H9 (cell line): ENCODE results near the gene KLF1. TPM values are rescaled to one million over a fixed set of nuclear protein-coding genes. Genes with fewer than 3 reads are reported as not detected.

Experiments
- DNase-seq: peaks from one replicate; pipeline ENCODE4 v3.0.0-alpha.2; 2017
- H2AFZ ChIP-seq: one replicate; pipeline ENCODE4 v1.6.1; 2013; ENCODE audit warnings: mild to moderate bottlenecking, low read length, control low read depth, moderate library complexity
- H2AK5ac ChIP-seq: 2 replicates; pipeline ENCODE4 v1.6.1; 2013; ENCODE audit warnings: low read length, control low read depth, mixed read lengths; ENCODE audit not compliant: insufficient read length
- H2BK120ac ChIP-seq: one replicate; pipeline ENCODE4 v1.6.1; 2013; ENCODE audit warnings: low read depth, mild to moderate bottlenecking, low read length, control low read depth, inconsistent platforms; ENCODE audit not compliant: poor library complexity, severe bottlenecking
- H2BK12ac ChIP-seq: 2 replicates; pipeline ENCODE4 v1.6.1; 2013; ENCODE audit warnings: low read length, control low read depth, mixed read lengths, low read depth; ENCODE audit not compliant: insufficient read length
- H2BK15ac ChIP-seq: 2 replicates; pipeline ENCODE4 v1.6.1; 2013; ENCODE audit warnings: low read depth, low read length, control low read depth
- H2BK20ac ChIP-seq: one replicate; pipeline ENCODE4 v1.6.1; 2013; ENCODE audit warnings: low read depth, mild to moderate bottlenecking, low read length, control low read depth, inconsistent platforms; ENCODE audit not compliant: poor library complexity, severe bottlenecking
- H2BK5ac ChIP-seq: 2 replicates; pipeline ENCODE4 v1.6.1; 2013; ENCODE audit warnings: low read length, control low read depth, mixed read lengths; ENCODE audit not compliant: insufficient read length
- H3K14ac ChIP-seq: 2 replicates; pipeline ENCODE4 v1.6.1; 2013; ENCODE audit warnings: low read length, control low read depth; ENCODE audit not compliant: insufficient read depth
- H3K18ac ChIP-seq: 2 replicates; pipeline ENCODE4 v1.6.1; 2013; ENCODE audit warnings: low read depth, mild to moderate bottlenecking, mixed read lengths, low read length, control low read depth; ENCODE audit not compliant: insufficient read length
- H3K23ac ChIP-seq: 2 replicates; pipeline ENCODE4 v1.6.1; 2013; ENCODE audit warnings: low read length, control low read depth, mixed read lengths, low read depth; ENCODE audit not compliant: insufficient read length
- H3K23me2 ChIP-seq: 2 replicates; pipeline ENCODE4 v1.6.1; 2013; ENCODE audit warnings: low read depth, mild to moderate bottlenecking, mixed read lengths, low read length, control low read depth; ENCODE audit not compliant: insufficient read length, poor library complexity, severe bottlenecking
- H3K27ac ChIP-seq: 2 replicates; pipeline ENCODE4 v1.5.1; 2013; ENCODE audit warnings: low read length, control low read depth, mixed read lengths, low read depth; ENCODE audit not compliant: insufficient read length
- H3K27me3 ChIP-seq: 2 replicates; pipeline ENCODE4 v1.6.1; 2013; ENCODE audit warnings: low read length, control low read depth, inconsistent platforms; ENCODE audit not compliant: insufficient read depth
- H3K4ac ChIP-seq: 2 replicates; pipeline ENCODE4 v1.6.1; 2013; ENCODE audit warnings: low read depth, mild to moderate bottlenecking, control low read depth, inconsistent platforms, low read length, moderate library complexity
- H3K4me1 ChIP-seq: 2 replicates; pipeline ENCODE4 v1.6.1; 2013; ENCODE audit warnings: low read length, control low read depth, inconsistent platforms; ENCODE audit not compliant: insufficient read depth
- H3K4me2 ChIP-seq: 2 replicates; pipeline ENCODE4 v1.6.1; 2013; ENCODE audit warnings: low read length, control low read depth, mixed read lengths; ENCODE audit not compliant: insufficient read length, insufficient read depth
- H3K56ac ChIP-seq: 2 replicates; pipeline ENCODE4 v1.6.1; 2013; ENCODE audit warnings: low read depth, mild to moderate bottlenecking, mixed read lengths, low read length, control low read depth; ENCODE audit not compliant: insufficient read length
- H3K79me1 ChIP-seq: 2 replicates; pipeline ENCODE4 v1.6.1; 2013; ENCODE audit warnings: low read depth, mild to moderate bottlenecking, moderate library complexity, low read length, control low read depth, inconsistent platforms; ENCODE audit not compliant: insufficient read depth, poor library complexity, severe bottlenecking
- H3K79me2 ChIP-seq: 2 replicates; pipeline ENCODE4 v1.6.1; 2013; ENCODE audit warnings: low read length, control low read depth, inconsistent platforms; ENCODE audit not compliant: insufficient read depth
- H3K9ac ChIP-seq: 2 replicates; pipeline ENCODE4 v1.6.1; 2013; ENCODE audit warnings: low read length, control low read depth, mixed read lengths; ENCODE audit not compliant: insufficient read length; ENCODE audit errors: extremely low read depth
- H3K9me3 ChIP-seq: one replicate; pipeline ENCODE4 v1.6.1; 2013; ENCODE audit warnings: low read depth, low read length, inconsistent platforms; ENCODE audit not compliant: control insufficient read depth
- H3T11ph ChIP-seq: one replicate; pipeline ENCODE4 v1.6.1; 2013; ENCODE audit warnings: mild to moderate bottlenecking, low read length, control low read depth, inconsistent platforms
- H4K20me1 ChIP-seq: one replicate; pipeline ENCODE4 v1.6.1; 2013; ENCODE audit not compliant: control insufficient read depth, insufficient read length, insufficient read depth
- H4K5ac ChIP-seq: 2 replicates; pipeline ENCODE4 v1.6.1; 2013; ENCODE audit warnings: low read depth, mild to moderate bottlenecking, mixed read lengths, low read length, control low read depth; ENCODE audit not compliant: insufficient read length
- H4K8ac ChIP-seq: replicated peaks from 2 replicates; pipeline ENCODE4 v1.6.1; 2013; ENCODE audit warnings: low read length, control low read depth, mixed read lengths, low read depth; ENCODE audit not compliant: insufficient read length
- H4K91ac ChIP-seq: 2 replicates; pipeline ENCODE4 v1.6.1; 2013; ENCODE audit warnings: low read depth, mild to moderate bottlenecking, moderate library complexity, mixed read lengths, low read length, control low read depth; ENCODE audit not compliant: insufficient read length
- H3K27ac Mint-ChIP-seq, 3 experiments: 2 replicates in 2 of 3; 3 replicates in 1 of 3; pipeline ENCODE4 v1.8.0; 2020 to 2021; ENCODE audit warnings: mixed read lengths in 3 of 3, mild to moderate bottlenecking in 1 of 3, moderate library complexity in 1 of 3
- H3K27me3 Mint-ChIP-seq: 2 replicates; pipeline ENCODE4 v1.8.0; 2021; ENCODE audit warnings: low read depth, mild to moderate bottlenecking, moderate library complexity, mixed read lengths
- H3K36me3 Mint-ChIP-seq, 3 experiments: 2 replicates in 2 of 3; 3 replicates in 1 of 3; pipeline ENCODE4 v1.8.0; 2020 to 2021; ENCODE audit warnings: low read depth in 3 of 3, mixed read lengths in 3 of 3; ENCODE audit not compliant: insufficient read depth in 1 of 3
- H3K4me1 Mint-ChIP-seq, 2 experiments: 2 replicates each; pipeline ENCODE4 v1.8.0; 2020; ENCODE audit warnings: mixed read lengths in 2 of 2
- H3K4me3 Mint-ChIP-seq, 2 experiments: 2 replicates in 1 of 2; 3 replicates in 1 of 2; pipeline ENCODE4 v1.8.0; 2020 to 2021; ENCODE audit warnings: mild to moderate bottlenecking in 2 of 2, mixed read lengths in 2 of 2, moderate library complexity in 1 of 2
- H3K9me3 Mint-ChIP-seq, 2 experiments: 2 replicates in 1 of 2; 3 replicates in 1 of 2; pipeline ENCODE4 v1.8.0; 2020; ENCODE audit warnings: mild to moderate bottlenecking in 2 of 2, mixed read lengths in 2 of 2, moderate library complexity in 1 of 2
- WGBS: extraction: QIAGEN DNeasy Blood & Tissue Kit; methylation state at CpG from one replicate; pipeline ENCODE4 v1.1.7; 2013; ENCODE audit warnings: missing lambda C conversion rate, low lambda C conversion rate, mixed read lengths; ENCODE audit not compliant: insufficient read length; ENCODE audit errors: extremely low coverage; 5-methylcytosine and 5-hydroxymethylcytosine counted together
- total RNA-seq: library from RNA; stranded (reverse); gene quantifications from 2 replicates; pipeline ENCODE4 v1.2.1, GENCODE V29; 2021
- TF ChIP-seq, protein P1 (sequence below): fragments of 200-600 bp; sonication (generic); conservative IDR thresholded peaks from 3 replicates; pipeline ENCODE4 v1.8.0; 2021; ENCODE audit warnings: antibody characterized with exemption, mild to moderate bottlenecking

The KLF1 gene
- total RNA-seq, 1 experiment from 2014 or later = 0.37 TPM

DNA sequence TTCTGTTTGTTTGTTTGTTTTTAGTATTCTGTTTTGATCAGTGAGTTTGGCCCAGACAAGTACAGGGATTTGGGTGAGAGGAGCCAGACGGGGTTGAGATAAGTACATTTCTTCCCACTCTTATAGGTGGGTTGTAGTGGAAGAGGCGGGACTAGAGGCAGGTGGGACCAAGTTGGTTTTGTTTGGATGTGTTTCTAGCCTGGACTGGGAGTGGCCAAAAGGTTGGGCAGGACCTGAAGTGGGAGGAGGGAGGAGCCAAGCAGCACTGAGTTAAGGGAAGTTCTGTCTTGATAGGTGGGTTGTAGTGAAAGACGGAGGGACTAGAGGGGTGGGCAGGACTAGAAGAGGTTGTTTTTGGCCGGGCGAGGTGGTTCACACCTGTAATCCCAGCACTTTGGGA lies 14.7 kb downstream of the KLF1 start:
- Histone ChIP-seq H2AK5ac (no peak overlapping the region), H3K9ac (no peak overlapping the region), H3K23ac (no peak overlapping the region), H3K56ac (no peak overlapping the region), H2BK20ac (no peak overlapping the region), H3K14ac (no peak overlapping the region), H3K79me1 (no peaks in the 10 kb centered on the region), H2BK12ac (no peak overlapping the region), H4K20me1 (peaks cover 3% of the 10 kb centered on the region), H3K27ac (no peak overlapping the region), H3T11ph (no peak overlapping the region), H3K23me2 (peaks cover 2% of the 10 kb centered on the region), H3K18ac (no peak overlapping the region), H3K9me3 (no peaks in the 10 kb centered on the region), H3K4me1 (no peaks in the 10 kb centered on the region), H2BK120ac (no peak overlapping the region), H3K79me2 (no peaks in the 10 kb centered on the region), H4K8ac (no peak overlapping the region), H2BK5ac (no peak overlapping the region), H4K5ac (no peak overlapping the region), H3K27me3 (no peaks in the 10 kb centered on the region), H4K91ac (no peak overlapping the region), H2AFZ (no peak overlapping the region), H3K4ac (no peak overlapping the region), H2BK15ac (no peak overlapping the region), H3K4me2 (no peak overlapping the region)
- Mint-ChIP-seq H3K27ac (no peak overlapping the region), H3K27me3 (no peaks in the 10 kb centered on the region), H3K4me1 (peaks cover under 1 to 5% of the 10 kb centered on the region in 2 experiments; a peak in 2 of 4 replicates), H3K4me3 (no peak overlapping the region; a peak in 1 of 5 replicates), H3K36me3 (peaks cover 37 to 51% (median 40%) of the 10 kb centered on the region in 3 experiments), H3K9me3 (peaks cover 5 to 11% of the 10 kb centered on the region in 2 experiments; a peak in 4 of 5 replicates)
- TF ChIP-seq, protein P1, sequence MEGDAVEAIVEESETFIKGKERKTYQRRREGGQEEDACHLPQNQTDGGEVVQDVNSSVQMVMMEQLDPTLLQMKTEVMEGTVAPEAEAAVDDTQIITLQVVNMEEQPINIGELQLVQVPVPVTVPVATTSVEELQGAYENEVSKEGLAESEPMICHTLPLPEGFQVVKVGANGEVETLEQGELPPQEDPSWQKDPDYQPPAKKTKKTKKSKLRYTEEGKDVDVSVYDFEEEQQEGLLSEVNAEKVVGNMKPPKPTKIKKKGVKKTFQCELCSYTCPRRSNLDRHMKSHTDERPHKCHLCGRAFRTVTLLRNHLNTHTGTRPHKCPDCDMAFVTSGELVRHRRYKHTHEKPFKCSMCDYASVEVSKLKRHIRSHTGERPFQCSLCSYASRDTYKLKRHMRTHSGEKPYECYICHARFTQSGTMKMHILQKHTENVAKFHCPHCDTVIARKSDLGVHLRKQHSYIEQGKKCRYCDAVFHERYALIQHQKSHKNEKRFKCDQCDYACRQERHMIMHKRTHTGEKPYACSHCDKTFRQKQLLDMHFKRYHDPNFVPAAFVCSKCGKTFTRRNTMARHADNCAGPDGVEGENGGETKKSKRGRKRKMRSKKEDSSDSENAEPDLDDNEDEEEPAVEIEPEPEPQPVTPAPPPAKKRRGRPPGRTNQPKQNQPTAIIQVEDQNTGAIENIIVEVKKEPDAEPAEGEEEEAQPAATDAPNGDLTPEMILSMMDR = no peak
- no CpG with 5 or more reads among the region's 5 CpGs for WGBS
- no peak for DNase-seq
